HL-60 (cell line): Measurements from ENCODE around the gene MBD3L5.
"Not testable (repeated sequence)": the region's sequence is repeated elsewhere in the genome, so short reads cannot be mapped to it uniquely, and the experiment has no call there.

Experiments used
- POLR2AphosphoS5 ChIP-seq: IDR thresholded peaks from 2 replicates; pipeline ENCODE4 v1.6.1; 2012; ENCODE audit warnings: low read depth
- SPI1 ChIP-seq: IDR thresholded peaks from 2 replicates; pipeline ENCODE4 v1.6.1; 2012; ENCODE audit warnings: low read depth, mild to moderate bottlenecking, borderline replicate concordance
- TF ChIP-seq, protein P1 (sequence below): IDR thresholded peaks from one replicate; pipeline ENCODE4 v1.5.1; 2011; ENCODE audit warnings: low read length, control low read depth, inconsistent platforms; ENCODE audit not compliant: insufficient read depth
- TF ChIP-seq, protein P2 (sequence below): IDR thresholded peaks from 2 replicates; pipeline ENCODE4 v1.6.1; 2012; ENCODE audit warnings: low read depth; ENCODE audit not compliant: insufficient replicate concordance

DNA sequence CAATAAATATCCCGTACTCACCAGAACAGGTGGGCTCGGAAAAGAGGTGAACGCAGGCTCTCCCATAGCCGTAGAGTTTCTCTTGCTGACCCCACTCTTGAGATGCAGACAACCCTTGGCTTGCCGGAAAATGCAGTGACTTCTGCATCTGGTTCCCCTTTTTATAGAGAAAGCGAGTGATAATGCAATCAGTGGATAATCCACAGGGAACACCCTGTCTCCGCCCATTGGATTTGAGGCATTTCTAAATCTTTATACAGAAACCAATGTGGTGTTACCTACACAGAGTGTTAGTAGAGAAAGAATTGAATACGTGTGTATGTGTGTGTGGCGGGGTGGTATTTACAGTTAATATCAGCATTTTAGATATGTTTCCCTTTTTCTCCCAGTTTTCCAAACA, 9.7 kb downstream of the MBD3L5 start, which contains the start of gene MBD3L4:
- TF ChIP-seq, protein P1, sequence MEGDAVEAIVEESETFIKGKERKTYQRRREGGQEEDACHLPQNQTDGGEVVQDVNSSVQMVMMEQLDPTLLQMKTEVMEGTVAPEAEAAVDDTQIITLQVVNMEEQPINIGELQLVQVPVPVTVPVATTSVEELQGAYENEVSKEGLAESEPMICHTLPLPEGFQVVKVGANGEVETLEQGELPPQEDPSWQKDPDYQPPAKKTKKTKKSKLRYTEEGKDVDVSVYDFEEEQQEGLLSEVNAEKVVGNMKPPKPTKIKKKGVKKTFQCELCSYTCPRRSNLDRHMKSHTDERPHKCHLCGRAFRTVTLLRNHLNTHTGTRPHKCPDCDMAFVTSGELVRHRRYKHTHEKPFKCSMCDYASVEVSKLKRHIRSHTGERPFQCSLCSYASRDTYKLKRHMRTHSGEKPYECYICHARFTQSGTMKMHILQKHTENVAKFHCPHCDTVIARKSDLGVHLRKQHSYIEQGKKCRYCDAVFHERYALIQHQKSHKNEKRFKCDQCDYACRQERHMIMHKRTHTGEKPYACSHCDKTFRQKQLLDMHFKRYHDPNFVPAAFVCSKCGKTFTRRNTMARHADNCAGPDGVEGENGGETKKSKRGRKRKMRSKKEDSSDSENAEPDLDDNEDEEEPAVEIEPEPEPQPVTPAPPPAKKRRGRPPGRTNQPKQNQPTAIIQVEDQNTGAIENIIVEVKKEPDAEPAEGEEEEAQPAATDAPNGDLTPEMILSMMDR: not testable (repeated sequence)
- not testable (repeated sequence) for TF ChIP-seq POLR2AphosphoS5, SPI1
- TF ChIP-seq, protein P2, sequence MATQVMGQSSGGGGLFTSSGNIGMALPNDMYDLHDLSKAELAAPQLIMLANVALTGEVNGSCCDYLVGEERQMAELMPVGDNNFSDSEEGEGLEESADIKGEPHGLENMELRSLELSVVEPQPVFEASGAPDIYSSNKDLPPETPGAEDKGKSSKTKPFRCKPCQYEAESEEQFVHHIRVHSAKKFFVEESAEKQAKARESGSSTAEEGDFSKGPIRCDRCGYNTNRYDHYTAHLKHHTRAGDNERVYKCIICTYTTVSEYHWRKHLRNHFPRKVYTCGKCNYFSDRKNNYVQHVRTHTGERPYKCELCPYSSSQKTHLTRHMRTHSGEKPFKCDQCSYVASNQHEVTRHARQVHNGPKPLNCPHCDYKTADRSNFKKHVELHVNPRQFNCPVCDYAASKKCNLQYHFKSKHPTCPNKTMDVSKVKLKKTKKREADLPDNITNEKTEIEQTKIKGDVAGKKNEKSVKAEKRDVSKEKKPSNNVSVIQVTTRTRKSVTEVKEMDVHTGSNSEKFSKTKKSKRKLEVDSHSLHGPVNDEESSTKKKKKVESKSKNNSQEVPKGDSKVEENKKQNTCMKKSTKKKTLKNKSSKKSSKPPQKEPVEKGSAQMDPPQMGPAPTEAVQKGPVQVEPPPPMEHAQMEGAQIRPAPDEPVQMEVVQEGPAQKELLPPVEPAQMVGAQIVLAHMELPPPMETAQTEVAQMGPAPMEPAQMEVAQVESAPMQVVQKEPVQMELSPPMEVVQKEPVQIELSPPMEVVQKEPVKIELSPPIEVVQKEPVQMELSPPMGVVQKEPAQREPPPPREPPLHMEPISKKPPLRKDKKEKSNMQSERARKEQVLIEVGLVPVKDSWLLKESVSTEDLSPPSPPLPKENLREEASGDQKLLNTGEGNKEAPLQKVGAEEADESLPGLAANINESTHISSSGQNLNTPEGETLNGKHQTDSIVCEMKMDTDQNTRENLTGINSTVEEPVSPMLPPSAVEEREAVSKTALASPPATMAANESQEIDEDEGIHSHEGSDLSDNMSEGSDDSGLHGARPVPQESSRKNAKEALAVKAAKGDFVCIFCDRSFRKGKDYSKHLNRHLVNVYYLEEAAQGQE: not testable (repeated sequence)
